Measurements from ENCODE around the gene ZBTB34.

- TF ChIP-seq CTCF (conservative IDR thresholded peaks at IDR 0.05) (no peak), ZFX (IDR thresholded peaks at IDR 0.05) (no peak)
Observed at GRCh38 chr9:126833710-126834345, 26.6 kb upstream of the ZBTB34 start.

Measured in C4-2B (cell line).